Measurements from ENCODE around the gene MRPL46. TPM values are rescaled to one million over a fixed set of nuclear protein-coding genes. Genes with fewer than 3 reads are reported as not detected.

The MRPL46 gene
- total and polyA plus RNA-seq, 2 of the 8 experiments (the other 6 are each of a cell fraction or from before 2014, with no cell fraction given): 17.2 to 24.5 TPM

DNA sequence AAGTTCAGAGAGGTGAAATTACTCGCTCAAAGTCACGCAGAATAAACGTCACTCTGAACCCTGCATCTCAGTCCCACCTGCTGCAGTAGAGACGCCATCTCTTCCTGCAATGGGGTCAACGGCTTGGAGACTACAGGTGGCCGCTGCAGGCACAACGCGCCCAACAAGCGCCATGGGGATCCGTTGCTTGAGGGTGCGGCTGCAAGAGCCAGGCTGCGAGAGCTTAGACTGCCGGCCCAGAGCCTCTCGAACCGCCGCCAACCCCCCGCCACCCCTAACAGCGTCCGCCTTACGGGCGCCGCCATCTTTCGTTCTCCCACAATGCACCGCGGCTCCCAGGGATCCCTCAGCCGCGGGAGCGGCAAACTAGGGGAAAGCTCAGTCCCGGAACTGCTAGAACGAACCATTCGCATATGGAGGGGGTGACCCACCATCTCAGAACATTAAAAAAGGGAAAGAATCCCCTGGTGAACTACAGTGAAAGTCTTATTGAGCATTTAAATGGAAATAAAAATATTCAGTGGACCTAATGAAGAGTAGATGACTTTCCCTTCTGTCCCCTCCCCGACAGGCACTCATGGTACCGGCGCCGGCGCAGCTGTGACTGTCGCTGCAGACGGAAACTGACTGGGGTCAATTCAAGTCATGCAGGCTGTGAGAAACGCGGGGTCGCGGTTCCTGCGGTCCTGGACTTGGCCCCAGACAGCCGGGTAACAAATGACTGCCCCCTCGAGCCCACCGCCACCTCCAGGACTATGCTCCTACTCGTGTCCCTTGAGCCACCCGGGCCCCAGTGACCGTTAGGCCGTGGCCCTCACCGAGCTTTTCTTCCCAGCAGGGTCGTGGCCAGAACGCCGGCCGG lies at the start of gene MRPL46, which contains the start of gene MRPS11 (continued):
- TF ChIP-seq CTCF (IDR thresholded peaks at IDR 0.05; ENCODE audit: control extremely low read depth in 1 of 3, insufficient read depth in 1 of 3, low read depth in 1 of 3, low read length in 3 of 3): no peak
- TF ChIP-seq, protein P1, sequence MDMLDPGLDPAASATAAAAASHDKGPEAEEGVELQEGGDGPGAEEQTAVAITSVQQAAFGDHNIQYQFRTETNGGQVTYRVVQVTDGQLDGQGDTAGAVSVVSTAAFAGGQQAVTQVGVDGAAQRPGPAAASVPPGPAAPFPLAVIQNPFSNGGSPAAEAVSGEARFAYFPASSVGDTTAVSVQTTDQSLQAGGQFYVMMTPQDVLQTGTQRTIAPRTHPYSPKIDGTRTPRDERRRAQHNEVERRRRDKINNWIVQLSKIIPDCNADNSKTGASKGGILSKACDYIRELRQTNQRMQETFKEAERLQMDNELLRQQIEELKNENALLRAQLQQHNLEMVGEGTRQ (IDR thresholded peaks at IDR 0.05; ENCODE audit: low read length): no peak
- no peak for TF ChIP-seq TEAD4 (IDR thresholded peaks at IDR 0.05; ENCODE audit: low read depth, low read length)
- peak; percentile 97 for TF ChIP-seq KDM5A (IDR thresholded peaks at IDR 0.05; ENCODE audit: low read length)
- peak; percentile 93 for TF ChIP-seq TAF7 (optimal IDR thresholded peaks at IDR 0.05; ENCODE audit: borderline replicate concordance, low read depth, low read length)
- TF ChIP-seq KDM4A (IDR thresholded peaks at IDR 0.05; ENCODE audit: low read depth, low read length, severe bottlenecking): peak; percentile 89

Data from H1 (cell line).